ENCODE measurements around the gene TMA7.

The TMA7 gene

GRCh38 chr3:48413611-48414010, 26.4 kb upstream of the TMA7 start:
- no peak for DNase-seq (ENCODE audit: low read depth in 1 of 2, low spot score in 1 of 2)
- Histone ChIP-seq H3K27ac (replicated peaks) (no peak overlapping the region), H3K4me3 (replicated peaks; ENCODE audit: insufficient read depth, low read length) (no peak overlapping the region), H3K27me3 (ENCODE audit: insufficient read depth, poor library complexity, severe bottlenecking) (no peaks in the 10 kb centered on the region)
- no peak for TF ChIP-seq CTCF (IDR thresholded peaks at IDR 0.05; ENCODE audit: insufficient read depth, low read length)
- no peak for TF ChIP-seq SPI1 (IDR thresholded peaks at IDR 0.05; ENCODE audit: borderline replicate concordance, low read depth)
- no peak for TF ChIP-seq GABPA (IDR thresholded peaks at IDR 0.05; ENCODE audit: low read depth)
- TF ChIP-seq POLR2AphosphoS5 (IDR thresholded peaks at IDR 0.05; ENCODE audit: low read depth) = no peak
- TF ChIP-seq REST (IDR thresholded peaks at IDR 0.05; ENCODE audit: insufficient replicate concordance, low read depth) = no peak

DNA sequence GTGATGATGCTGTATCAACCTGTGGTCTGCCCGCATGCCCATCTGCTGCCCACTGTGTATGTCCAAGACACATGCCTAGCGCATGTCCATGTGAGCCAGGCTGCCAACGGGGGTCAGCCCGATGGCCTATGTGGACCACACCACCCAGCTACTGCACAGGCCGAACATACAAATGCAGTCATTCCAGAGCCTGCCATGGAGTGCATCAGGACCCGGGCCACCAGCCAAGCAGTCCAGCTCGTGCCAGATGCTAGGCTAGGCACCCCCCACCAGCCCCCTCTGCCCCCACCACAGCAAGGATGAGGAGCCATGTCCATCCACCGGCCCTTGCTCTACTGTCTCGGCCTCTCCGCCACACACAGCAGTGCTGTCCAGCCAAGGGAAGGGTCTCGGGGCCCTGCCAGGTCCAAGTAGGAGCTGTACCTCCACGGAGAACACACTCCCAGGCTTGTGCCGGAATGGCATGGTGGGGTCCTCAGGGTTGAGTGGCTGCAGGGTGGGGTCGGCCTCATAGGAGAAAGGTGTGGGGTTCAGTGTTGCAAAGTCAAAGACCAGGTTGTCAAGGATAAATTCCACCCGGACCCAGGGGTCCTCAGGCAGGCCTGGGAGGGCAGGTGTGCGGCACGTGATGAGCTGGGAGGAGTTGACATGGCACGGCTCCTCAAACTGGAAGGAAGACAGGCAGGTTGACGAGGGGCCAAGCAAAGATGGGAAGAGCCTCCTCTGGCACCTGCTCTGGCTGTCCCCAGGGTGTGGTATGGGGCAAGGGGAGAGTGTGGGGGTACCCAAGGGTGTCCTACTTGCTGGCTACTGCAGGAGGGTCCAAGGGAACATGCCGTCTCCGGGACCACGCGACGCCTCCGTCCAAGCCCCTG, 25.4 kb upstream of the TMA7 start:
- TF ChIP-seq POLR2AphosphoS5 (IDR thresholded peaks at IDR 0.05; ENCODE audit: low read depth) (no peak), CTCF (IDR thresholded peaks at IDR 0.05; ENCODE audit: insufficient read depth, low read length) (no peak), REST (IDR thresholded peaks at IDR 0.05; ENCODE audit: insufficient replicate concordance, low read depth) (no peak), GABPA (IDR thresholded peaks at IDR 0.05; ENCODE audit: low read depth) (no peak), SPI1 (IDR thresholded peaks at IDR 0.05; ENCODE audit: borderline replicate concordance, low read depth) (no peak)
- Histone ChIP-seq H3K27me3 (ENCODE audit: insufficient read depth, poor library complexity, severe bottlenecking) (no peaks in the 10 kb centered on the region), H3K4me3 (replicated peaks; ENCODE audit: insufficient read depth, low read length) (no peak overlapping the region), H3K27ac (replicated peaks) (no peak overlapping the region)
- DNase-seq (ENCODE audit: low read depth in 1 of 2, low spot score in 1 of 2) = no peak

GRCh38 chr3:48415251-48415953, 24.7 kb upstream of the TMA7 start:
- TF ChIP-seq REST (IDR thresholded peaks at IDR 0.05; ENCODE audit: insufficient replicate concordance, low read depth) (no peak), CTCF (IDR thresholded peaks at IDR 0.05; ENCODE audit: insufficient read depth, low read length) (no peak), GABPA (IDR thresholded peaks at IDR 0.05; ENCODE audit: low read depth) (no peak), POLR2AphosphoS5 (IDR thresholded peaks at IDR 0.05; ENCODE audit: low read depth) (no peak), SPI1 (IDR thresholded peaks at IDR 0.05; ENCODE audit: borderline replicate concordance, low read depth) (no peak)
- no peak overlapping the region for H3K4me3 ChIP-seq (replicated peaks; ENCODE audit: insufficient read depth, low read length)

More at GRCh38 chr3:48415251-48415953, 24.7 kb upstream of the TMA7 start:
- no peak for DNase-seq (ENCODE audit: low read depth in 1 of 2, low spot score in 1 of 2)
- no peak overlapping the region for H3K27ac ChIP-seq (replicated peaks)
- H3K27me3 ChIP-seq (ENCODE audit: insufficient read depth, poor library complexity, severe bottlenecking) = no peaks in the 10 kb centered on the region

All from HL-60 (cell line).